Left lobe of liver (tissue), 2 donors: ENCODE measurements around the gene LRP8. TPM values are rescaled to one million over a fixed set of nuclear protein-coding genes. Genes with fewer than 3 reads are reported as not detected.

Experiments used
- ATAC-seq: fragments of 200-7000 bp; cut with Tn5 transposase; one replicate; pipeline ENCODE4 v1.9.1; 2020; ENCODE audit warnings: mild to moderate bottlenecking, moderate library complexity
- DNase-seq: peaks from one replicate; pipeline ENCODE4 v3.0.0-alpha.2; 2020; ENCODE audit warnings: low spot score
- total RNA-seq: library from RNA; stranded (reverse); gene quantifications from one replicate; pipeline ENCODE4 v1.2.1, GENCODE V29; 2021
- donor health status: DM: no; HTN: no; CAD: no; lungs with moderate emphysema.
- donor health status: DM: no; HTN: yes; CAD: no.

The LRP8 gene
- 0.33 TPM for total RNA-seq

GRCh38 chr1:53328009-53328461 is at the start of gene LRP8:
Gene LRP8, minus strand, starts transcription at chr1:53328070. Its CDS starts 158 bp downstream, at chr1:53327912.
- ATAC-seq (peak; percentile 81), DNase-seq (peak; percentile 53)

GRCh38 chr1:53377438-53377841 is 49.6 kb upstream of the LRP8 start:
- no peak for ATAC-seq
- DNase-seq, result peak; percentile 32

- DNase-seq (peak; percentile 22), ATAC-seq (no peak)
Measured at GRCh38 chr1:53376742-53377437, 49.0 kb upstream of the LRP8 start.

GRCh38 chr1:53376041-53376461 is 48.2 kb upstream of the LRP8 start:
- no peak for ATAC-seq

GRCh38 chr1:53375440-53375839 is 47.6 kb upstream of the LRP8 start:
- ATAC-seq, result no peak
- peak; percentile 35 for DNase-seq

More at GRCh38 chr1:53376041-53376461, 48.2 kb upstream of the LRP8 start:
- peak; percentile 36 for DNase-seq

- DNase-seq, result peak; percentile 6
Measured at GRCh38 chr1:53373246-53373645, 45.4 kb upstream of the LRP8 start.

GRCh38 chr1:53372501-53372951 is 44.7 kb upstream of the LRP8 start:
- no peak for ATAC-seq
- DNase-seq, result peak; percentile 31

More at GRCh38 chr1:53373246-53373645, 45.4 kb upstream of the LRP8 start:
- no peak for ATAC-seq

GRCh38 chr1:53371851-53372250 is 44.0 kb upstream of the LRP8 start:
- DNase-seq (peak; percentile 2), ATAC-seq (no peak)

- DNase-seq, result peak; percentile 21
- no peak for ATAC-seq
Measured at GRCh38 chr1:53371121-53371666, 43.3 kb upstream of the LRP8 start.

GRCh38 chr1:53370369-53370961 is 42.6 kb upstream of the LRP8 start:
- DNase-seq (peak; percentile 34), ATAC-seq (no peak)

GRCh38 chr1:53369761-53370160 is 41.9 kb upstream of the LRP8 start:
- DNase-seq (peak; percentile 11), ATAC-seq (no peak)

- ATAC-seq, result no peak
- peak; percentile 35 for DNase-seq
Measured at GRCh38 chr1:53369034-53369750, 41.3 kb upstream of the LRP8 start.

GRCh38 chr1:53368314-53369033 is 40.6 kb upstream of the LRP8 start:
- ATAC-seq, result no peak
- peak; percentile 45 for DNase-seq

GRCh38 chr1:53367503-53368313 is 39.8 kb upstream of the LRP8 start:
- DNase-seq, result peak; percentile 35
- peak; percentile 47 for ATAC-seq

GRCh38 chr1:53366901-53367502 is 39.1 kb upstream of the LRP8 start:
- no peak for ATAC-seq
- peak; percentile 28 for DNase-seq

GRCh38 chr1:53365437-53366063 is 37.7 kb upstream of the LRP8 start:
- ATAC-seq, result peak; percentile 11
- peak; percentile 43 for DNase-seq

- ATAC-seq, result no peak
- DNase-seq, result peak; percentile 26
Measured at GRCh38 chr1:53362851-53363642, 35.2 kb upstream of the LRP8 start.

- DNase-seq, result peak; percentile 29
- ATAC-seq, result no peak
Measured at GRCh38 chr1:53362270-53362669, 34.4 kb upstream of the LRP8 start.
